Measurements from ENCODE around the gene SLC49A3.

DNA sequence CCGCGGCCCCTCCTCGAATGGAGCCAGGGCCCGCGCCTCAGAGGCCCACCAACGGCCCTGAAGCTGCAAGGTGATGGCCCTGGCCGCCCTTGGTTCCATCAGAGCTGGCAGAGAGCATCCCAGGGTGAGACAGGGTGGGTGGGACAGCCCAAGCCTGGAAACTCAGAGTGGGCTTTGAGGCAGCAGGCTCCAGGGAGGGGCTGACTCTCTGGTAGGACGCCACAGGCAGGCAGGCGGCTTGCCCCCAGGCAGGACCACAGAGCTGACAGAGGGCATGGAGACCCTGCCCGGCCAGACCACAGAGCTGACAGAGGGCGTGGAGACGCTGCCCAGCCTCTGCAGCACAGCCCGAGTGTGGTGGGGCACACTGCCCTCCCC, 9.9 kb downstream of the SLC49A3 start:
- TF ChIP-seq, protein P1, sequence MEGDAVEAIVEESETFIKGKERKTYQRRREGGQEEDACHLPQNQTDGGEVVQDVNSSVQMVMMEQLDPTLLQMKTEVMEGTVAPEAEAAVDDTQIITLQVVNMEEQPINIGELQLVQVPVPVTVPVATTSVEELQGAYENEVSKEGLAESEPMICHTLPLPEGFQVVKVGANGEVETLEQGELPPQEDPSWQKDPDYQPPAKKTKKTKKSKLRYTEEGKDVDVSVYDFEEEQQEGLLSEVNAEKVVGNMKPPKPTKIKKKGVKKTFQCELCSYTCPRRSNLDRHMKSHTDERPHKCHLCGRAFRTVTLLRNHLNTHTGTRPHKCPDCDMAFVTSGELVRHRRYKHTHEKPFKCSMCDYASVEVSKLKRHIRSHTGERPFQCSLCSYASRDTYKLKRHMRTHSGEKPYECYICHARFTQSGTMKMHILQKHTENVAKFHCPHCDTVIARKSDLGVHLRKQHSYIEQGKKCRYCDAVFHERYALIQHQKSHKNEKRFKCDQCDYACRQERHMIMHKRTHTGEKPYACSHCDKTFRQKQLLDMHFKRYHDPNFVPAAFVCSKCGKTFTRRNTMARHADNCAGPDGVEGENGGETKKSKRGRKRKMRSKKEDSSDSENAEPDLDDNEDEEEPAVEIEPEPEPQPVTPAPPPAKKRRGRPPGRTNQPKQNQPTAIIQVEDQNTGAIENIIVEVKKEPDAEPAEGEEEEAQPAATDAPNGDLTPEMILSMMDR (conservative IDR thresholded peaks at IDR 0.05) = no peak
- TF ChIP-seq EZH2 (IDR thresholded peaks at IDR 0.05; ENCODE audit: low read depth) = no peak

Data from PC-9 (cell line).